ENCODE data around the gene CA6. TPM values are rescaled to one million over a fixed set of nuclear protein-coding genes. Genes with fewer than 3 reads are reported as not detected.
"Not testable (repeated sequence)": the region's sequence is repeated elsewhere in the genome, so short reads cannot be mapped to it uniquely, and the experiment has no call there.

The CA6 gene
- under 1 TPM in 1 of 2 donors, not detected in 1; 0.06 TPM for polyA plus RNA-seq

DNA sequence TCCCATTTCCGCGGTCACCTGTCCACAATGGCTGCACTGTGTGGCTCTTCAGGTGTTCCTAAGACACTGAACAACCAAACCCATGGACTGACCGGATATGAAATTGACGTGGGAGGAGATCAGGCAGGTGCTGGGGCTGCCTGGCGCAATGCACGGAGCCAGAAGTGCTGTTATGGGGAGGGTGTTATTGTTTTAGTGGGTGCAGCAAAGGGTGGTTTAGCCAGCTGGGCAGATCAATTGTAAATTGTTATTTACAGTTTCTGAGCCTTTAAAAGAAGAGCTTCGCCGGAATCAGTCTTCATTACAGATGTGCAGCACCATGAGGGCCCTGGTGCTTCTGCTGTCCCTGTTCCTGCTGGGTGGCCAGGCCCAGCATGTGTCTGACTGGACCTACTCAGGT lies at the start of gene CA6:
TSS of gene CA6 (plus strand) at position 301 of the 400 bp plus-strand sequence. CDS start at position 320, 19 bp downstream.
- H3K27ac ChIP-seq (ENCODE audit: low read depth in 2 of 2, low read length in 1 of 2), result no peak within 1 kb of the TSS

DNA sequence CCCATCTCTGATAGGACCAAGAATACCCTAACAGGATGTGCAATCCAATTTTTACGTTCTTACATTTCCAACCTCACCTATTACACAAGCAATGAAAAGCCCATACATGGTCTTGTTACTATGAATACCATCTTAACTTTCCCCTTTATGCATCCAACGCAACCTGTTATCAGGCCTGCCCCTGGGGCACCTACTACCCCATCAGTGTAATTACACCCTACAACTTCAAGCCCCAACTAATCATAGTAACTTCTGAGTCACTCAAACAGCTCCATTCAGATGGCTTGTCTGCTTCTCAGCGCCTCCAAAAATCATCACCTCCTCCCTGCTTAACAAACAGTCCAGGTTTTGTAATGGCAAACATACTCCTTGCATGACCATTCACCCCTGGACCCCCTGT lies 48.9 kb upstream of the CA6 start:
- H3K4me3 ChIP-seq (ENCODE audit: low read depth in 1 of 2, low read length in 2 of 2); H3K9me3 ChIP-seq (ENCODE audit: control insufficient read depth in 2 of 2, insufficient read depth in 1 of 2, low read depth in 1 of 2, low read length in 1 of 2); H3K27me3 ChIP-seq (ENCODE audit: control insufficient read depth in 1 of 2, insufficient read depth in 2 of 2, low read length in 2 of 2); H3K36me3 ChIP-seq (ENCODE audit: control insufficient read depth in 2 of 2, insufficient read depth in 2 of 2, low read length in 1 of 2); H3K4me1 ChIP-seq (ENCODE audit: control insufficient read depth in 2 of 2, insufficient read depth in 2 of 2, low read length in 1 of 2): not testable (repeated sequence)
- peak overlapping the region in 1 of 2 donors; percentile 51 for H3K27ac ChIP-seq (ENCODE audit: low read depth in 2 of 2, low read length in 1 of 2)
- WGBS, 2 donors, result 47 to 73% methylated on average over 3 of the region's 3 CpGs

More for the DNA sequence above, at the start of gene CA6:
- 87 to 94% methylated on average over 8 of the region's 8 CpGs for WGBS, 2 donors
- no peaks in the 10 kb centered on the region for H3K27me3 ChIP-seq (ENCODE audit: control insufficient read depth in 1 of 2, insufficient read depth in 2 of 2, low read length in 2 of 2)
- no peaks in the 10 kb centered on the region for H3K36me3 ChIP-seq (ENCODE audit: control insufficient read depth in 2 of 2, insufficient read depth in 2 of 2, low read length in 1 of 2)
- H3K4me3 ChIP-seq (ENCODE audit: low read depth in 1 of 2, low read length in 2 of 2), result no peak within 1 kb of the TSS
- peaks cover 0 to 8% of the 10 kb centered on the region in 2 donors for H3K4me1 ChIP-seq (ENCODE audit: control insufficient read depth in 2 of 2, insufficient read depth in 2 of 2, low read length in 1 of 2)
- no peaks in the 10 kb centered on the region for H3K9me3 ChIP-seq (ENCODE audit: control insufficient read depth in 2 of 2, insufficient read depth in 1 of 2, low read depth in 1 of 2, low read length in 1 of 2)

DNA sequence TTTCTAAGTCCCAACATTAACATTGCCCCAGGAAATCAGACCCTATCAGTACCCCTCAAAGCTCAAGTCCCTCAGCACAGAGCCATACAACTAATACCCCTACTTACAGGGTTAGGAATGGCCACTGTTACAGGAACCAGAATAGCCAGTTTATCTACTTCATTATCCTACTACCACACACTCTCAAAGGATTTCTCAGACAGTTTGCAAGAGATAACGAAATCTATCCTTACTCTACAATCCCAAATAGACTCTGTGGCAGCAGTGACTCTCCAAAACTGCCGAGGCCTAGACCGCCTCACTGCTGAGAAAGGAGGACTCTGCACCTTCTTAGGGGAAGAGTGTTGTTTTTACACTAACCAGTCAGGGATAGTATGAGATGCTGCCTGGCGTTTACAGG lies 48.2 kb upstream of the CA6 start:
- WGBS, 2 donors, result 64 to 71% methylated on average over 4 of the region's 4 CpGs
- not testable (repeated sequence) for H3K9me3 ChIP-seq (ENCODE audit: control insufficient read depth in 2 of 2, insufficient read depth in 1 of 2, low read depth in 1 of 2, low read length in 1 of 2); H3K27me3 ChIP-seq (ENCODE audit: control insufficient read depth in 1 of 2, insufficient read depth in 2 of 2, low read length in 2 of 2); H3K4me1 ChIP-seq (ENCODE audit: control insufficient read depth in 2 of 2, insufficient read depth in 2 of 2, low read length in 1 of 2); H3K36me3 ChIP-seq (ENCODE audit: control insufficient read depth in 2 of 2, insufficient read depth in 2 of 2, low read length in 1 of 2); H3K4me3 ChIP-seq (ENCODE audit: low read depth in 1 of 2, low read length in 2 of 2)
- peak overlapping the region in 1 of 2 donors; percentile 51 for H3K27ac ChIP-seq (ENCODE audit: low read depth in 2 of 2, low read length in 1 of 2)

DNA sequence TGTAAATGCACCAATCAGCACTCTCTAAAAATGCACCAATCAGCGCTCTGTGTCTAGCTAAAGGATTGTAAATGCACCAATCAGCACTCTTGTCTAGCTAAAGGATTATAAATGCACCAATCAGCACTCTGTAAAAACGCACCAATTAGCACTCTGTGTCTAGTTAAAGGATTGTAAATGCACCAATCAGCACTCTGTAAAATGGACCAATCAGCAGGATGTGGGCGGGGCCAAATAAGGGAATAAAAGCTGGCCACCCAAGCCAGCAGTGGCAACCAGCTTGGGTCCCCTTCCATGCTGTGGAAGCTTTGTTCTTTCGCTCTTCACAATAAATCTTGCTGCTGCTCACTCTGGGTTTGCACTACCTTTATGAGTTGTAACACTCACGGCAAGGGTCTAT lies 47.2 kb upstream of the CA6 start:
- not testable (repeated sequence) for H3K4me3 ChIP-seq (ENCODE audit: low read depth in 1 of 2, low read length in 2 of 2); H3K27me3 ChIP-seq (ENCODE audit: control insufficient read depth in 1 of 2, insufficient read depth in 2 of 2, low read length in 2 of 2); H3K36me3 ChIP-seq (ENCODE audit: control insufficient read depth in 2 of 2, insufficient read depth in 2 of 2, low read length in 1 of 2); H3K4me1 ChIP-seq (ENCODE audit: control insufficient read depth in 2 of 2, insufficient read depth in 2 of 2, low read length in 1 of 2); H3K27ac ChIP-seq (ENCODE audit: low read depth in 2 of 2, low read length in 1 of 2); H3K9me3 ChIP-seq (ENCODE audit: control insufficient read depth in 2 of 2, insufficient read depth in 1 of 2, low read depth in 1 of 2, low read length in 1 of 2)
- WGBS, 2 donors, result 93 to 94% methylated on average over 5 of the region's 5 CpGs

DNA sequence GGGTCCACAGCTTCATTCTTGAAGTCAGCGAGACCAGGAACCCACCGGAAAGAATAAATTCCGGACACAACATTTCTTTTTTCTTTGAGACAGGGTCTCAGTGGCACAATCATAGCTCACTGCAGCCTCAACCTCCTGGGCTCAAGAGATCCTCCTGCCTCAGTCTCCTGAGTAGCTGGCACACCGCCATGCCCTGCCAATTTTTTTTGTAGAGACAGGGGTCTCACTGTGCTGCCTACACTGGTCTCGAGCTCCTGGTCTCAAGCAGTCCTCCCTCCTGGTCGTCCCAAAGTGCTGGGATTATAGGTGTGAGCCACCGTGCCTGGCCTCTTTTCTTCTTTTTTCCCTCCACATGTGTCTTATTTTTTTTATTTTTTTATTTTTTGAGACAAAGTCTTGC lies 46.6 kb upstream of the CA6 start:
- no peaks in the 10 kb centered on the region for H3K9me3 ChIP-seq (ENCODE audit: control insufficient read depth in 2 of 2, insufficient read depth in 1 of 2, low read depth in 1 of 2, low read length in 1 of 2)
- 92 to 94% methylated on average over 7 of the region's 7 CpGs for WGBS, 2 donors
- H3K36me3 ChIP-seq (ENCODE audit: control insufficient read depth in 2 of 2, insufficient read depth in 2 of 2, low read length in 1 of 2), result no peaks in the 10 kb centered on the region
- no peaks in the 10 kb centered on the region for H3K27me3 ChIP-seq (ENCODE audit: control insufficient read depth in 1 of 2, insufficient read depth in 2 of 2, low read length in 2 of 2)
- no peak overlapping the region for H3K27ac ChIP-seq (ENCODE audit: low read depth in 2 of 2, low read length in 1 of 2)
- H3K4me3 ChIP-seq (ENCODE audit: low read depth in 1 of 2, low read length in 2 of 2), result no peak overlapping the region
- peaks cover 0 to 2% of the 10 kb centered on the region in 2 donors for H3K4me1 ChIP-seq (ENCODE audit: control insufficient read depth in 2 of 2, insufficient read depth in 2 of 2, low read length in 1 of 2)

DNA sequence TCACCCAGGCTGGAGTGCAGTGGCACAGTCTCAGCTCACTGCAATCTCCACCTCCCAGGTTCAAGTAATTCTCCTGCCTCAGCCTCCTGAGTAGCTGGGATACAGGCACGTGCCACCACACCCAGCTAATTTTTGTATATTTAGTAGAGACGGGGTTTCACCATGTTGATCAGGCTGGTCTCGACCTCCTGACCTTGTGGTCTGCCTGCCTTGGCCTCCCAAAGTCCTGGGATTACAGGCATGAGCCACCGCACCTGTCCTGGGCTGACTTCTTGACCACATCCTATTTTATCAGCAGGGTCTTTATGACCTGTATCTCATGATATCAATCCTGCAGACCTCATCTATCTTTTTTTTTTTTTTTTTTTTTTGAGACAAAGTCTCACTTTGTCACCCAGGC lies 45.0 kb upstream of the CA6 start:
- 81 to 89% methylated on average over 4 of the region's 4 CpGs for WGBS, 2 donors
- not testable (repeated sequence) for H3K27ac ChIP-seq (ENCODE audit: low read depth in 2 of 2, low read length in 1 of 2); H3K4me3 ChIP-seq (ENCODE audit: low read depth in 1 of 2, low read length in 2 of 2); H3K27me3 ChIP-seq (ENCODE audit: control insufficient read depth in 1 of 2, insufficient read depth in 2 of 2, low read length in 2 of 2); H3K36me3 ChIP-seq (ENCODE audit: control insufficient read depth in 2 of 2, insufficient read depth in 2 of 2, low read length in 1 of 2); H3K4me1 ChIP-seq (ENCODE audit: control insufficient read depth in 2 of 2, insufficient read depth in 2 of 2, low read length in 1 of 2); H3K9me3 ChIP-seq (ENCODE audit: control insufficient read depth in 2 of 2, insufficient read depth in 1 of 2, low read depth in 1 of 2, low read length in 1 of 2)

DNA sequence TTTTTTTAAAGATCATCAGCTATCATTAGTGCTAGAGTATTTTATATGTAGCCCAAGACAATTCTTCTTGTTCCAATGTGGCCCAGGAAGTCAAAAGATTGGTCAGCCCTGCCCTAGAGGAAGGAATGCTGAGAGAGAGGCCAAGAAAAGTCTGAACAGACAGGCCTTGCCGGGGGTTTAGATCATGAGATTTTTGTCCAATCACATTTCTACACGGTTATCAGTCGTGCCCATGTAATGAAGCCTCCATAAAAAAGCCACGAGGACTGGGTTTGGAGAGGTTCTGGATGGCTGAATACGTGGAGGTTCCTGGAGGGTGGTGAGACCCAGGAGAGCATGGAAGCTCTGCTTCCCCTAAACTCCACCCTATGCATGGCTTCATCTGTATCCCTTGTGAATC lies 42.9 kb upstream of the CA6 start:
- Histone ChIP-seq H3K36me3 (ENCODE audit: control insufficient read depth in 2 of 2, insufficient read depth in 2 of 2, low read length in 1 of 2) (no peaks in the 10 kb centered on the region), H3K27ac (ENCODE audit: low read depth in 2 of 2, low read length in 1 of 2) (peak overlapping the region; percentile 3 to 49), H3K27me3 (ENCODE audit: control insufficient read depth in 1 of 2, insufficient read depth in 2 of 2, low read length in 2 of 2) (no peaks in the 10 kb centered on the region), H3K4me3 (ENCODE audit: low read depth in 1 of 2, low read length in 2 of 2) (no peak overlapping the region), H3K9me3 (ENCODE audit: control insufficient read depth in 2 of 2, insufficient read depth in 1 of 2, low read depth in 1 of 2, low read length in 1 of 2) (no peaks in the 10 kb centered on the region), H3K4me1 (ENCODE audit: control insufficient read depth in 2 of 2, insufficient read depth in 2 of 2, low read length in 1 of 2) (peaks cover 0 to 2% of the 10 kb centered on the region in 2 donors)
- WGBS, 2 donors, result 68 to 75% methylated on average over 5 of the region's 5 CpGs

DNA sequence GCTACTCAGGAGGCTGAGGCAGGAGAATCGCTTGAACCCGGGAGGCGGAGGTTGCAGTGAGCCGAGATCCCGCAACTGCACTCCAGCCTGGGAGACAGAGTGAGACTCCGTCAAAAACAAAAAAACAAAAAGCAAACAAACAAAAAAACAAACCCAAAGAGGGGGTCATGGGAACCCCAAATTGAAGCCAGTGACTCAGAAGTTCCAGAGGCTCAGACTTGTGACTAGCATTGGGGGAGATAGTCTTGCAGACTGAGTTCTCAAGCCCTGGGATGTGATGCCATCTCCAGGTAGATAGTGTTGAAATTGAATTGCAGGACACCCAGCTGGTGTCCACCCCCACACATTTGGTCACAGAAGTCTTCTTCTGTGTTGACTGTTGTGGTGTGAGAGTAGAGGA lies 42.3 kb upstream of the CA6 start:
- 93 to 94% methylated on average over 6 of the region's 6 CpGs for WGBS, 2 donors
- peaks cover 0 to 2% of the 10 kb centered on the region in 2 donors for H3K4me1 ChIP-seq (ENCODE audit: control insufficient read depth in 2 of 2, insufficient read depth in 2 of 2, low read length in 1 of 2)
- no peaks in the 10 kb centered on the region for H3K36me3 ChIP-seq (ENCODE audit: control insufficient read depth in 2 of 2, insufficient read depth in 2 of 2, low read length in 1 of 2)
- H3K4me3 ChIP-seq (ENCODE audit: low read depth in 1 of 2, low read length in 2 of 2), result no peak overlapping the region
- H3K27me3 ChIP-seq (ENCODE audit: control insufficient read depth in 1 of 2, insufficient read depth in 2 of 2, low read length in 2 of 2), result no peaks in the 10 kb centered on the region
- H3K9me3 ChIP-seq (ENCODE audit: control insufficient read depth in 2 of 2, insufficient read depth in 1 of 2, low read depth in 1 of 2, low read length in 1 of 2), result no peaks in the 10 kb centered on the region
- H3K27ac ChIP-seq (ENCODE audit: low read depth in 2 of 2, low read length in 1 of 2), result peak overlapping the region; percentile 30 to 64

DNA sequence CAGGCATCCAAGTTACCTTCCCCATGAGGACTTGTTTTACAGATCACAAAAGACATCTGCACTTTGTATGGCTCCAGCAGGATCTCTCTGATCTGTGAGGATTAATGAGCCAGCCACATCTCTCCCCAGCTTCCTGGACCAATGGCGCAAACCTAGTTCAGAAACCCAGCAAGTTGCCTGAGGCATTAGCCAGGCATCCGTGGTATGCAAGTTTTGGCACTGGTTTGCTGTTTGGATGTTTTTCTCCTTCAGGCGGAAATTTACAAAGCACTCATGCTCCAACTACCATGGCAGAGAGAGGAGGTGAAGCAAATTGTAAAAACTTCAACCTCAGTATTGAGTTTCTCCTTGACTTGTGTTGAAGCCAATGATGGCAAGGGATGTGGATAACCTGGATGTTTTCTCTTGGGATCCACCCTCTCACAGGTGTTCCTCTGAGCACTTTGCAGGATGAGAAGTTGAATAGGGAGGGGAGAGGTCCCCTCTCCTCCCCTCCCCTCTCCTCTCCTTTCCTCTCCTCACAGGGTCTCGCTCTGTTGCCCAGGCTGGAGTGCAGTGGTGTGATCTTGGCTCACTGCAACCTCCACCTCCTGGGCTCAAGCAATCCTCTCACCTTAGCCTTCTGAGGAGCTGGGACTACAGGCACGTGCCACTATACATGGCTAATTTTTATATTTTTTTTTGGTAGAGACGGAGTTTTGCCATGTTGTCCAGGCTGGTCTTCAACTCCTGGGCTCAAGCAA lies 41.6 kb upstream of the CA6 start:
- Histone ChIP-seq H3K36me3 (ENCODE audit: control insufficient read depth in 2 of 2, insufficient read depth in 2 of 2, low read length in 1 of 2) (no peaks in the 10 kb centered on the region), H3K27me3 (ENCODE audit: control insufficient read depth in 1 of 2, insufficient read depth in 2 of 2, low read length in 2 of 2) (no peaks in the 10 kb centered on the region), H3K9me3 (ENCODE audit: control insufficient read depth in 2 of 2, insufficient read depth in 1 of 2, low read depth in 1 of 2, low read length in 1 of 2) (no peaks in the 10 kb centered on the region), H3K4me3 (ENCODE audit: low read depth in 1 of 2, low read length in 2 of 2) (no peak overlapping the region), H3K4me1 (ENCODE audit: control insufficient read depth in 2 of 2, insufficient read depth in 2 of 2, low read length in 1 of 2) (peaks cover 0 to 2% of the 10 kb centered on the region in 2 donors), H3K27ac (ENCODE audit: low read depth in 2 of 2, low read length in 1 of 2) (peak overlapping the region; percentile 30 to 64)
- 58 to 64% methylated on average over 6 of the region's 6 CpGs for WGBS, 2 donors

DNA sequence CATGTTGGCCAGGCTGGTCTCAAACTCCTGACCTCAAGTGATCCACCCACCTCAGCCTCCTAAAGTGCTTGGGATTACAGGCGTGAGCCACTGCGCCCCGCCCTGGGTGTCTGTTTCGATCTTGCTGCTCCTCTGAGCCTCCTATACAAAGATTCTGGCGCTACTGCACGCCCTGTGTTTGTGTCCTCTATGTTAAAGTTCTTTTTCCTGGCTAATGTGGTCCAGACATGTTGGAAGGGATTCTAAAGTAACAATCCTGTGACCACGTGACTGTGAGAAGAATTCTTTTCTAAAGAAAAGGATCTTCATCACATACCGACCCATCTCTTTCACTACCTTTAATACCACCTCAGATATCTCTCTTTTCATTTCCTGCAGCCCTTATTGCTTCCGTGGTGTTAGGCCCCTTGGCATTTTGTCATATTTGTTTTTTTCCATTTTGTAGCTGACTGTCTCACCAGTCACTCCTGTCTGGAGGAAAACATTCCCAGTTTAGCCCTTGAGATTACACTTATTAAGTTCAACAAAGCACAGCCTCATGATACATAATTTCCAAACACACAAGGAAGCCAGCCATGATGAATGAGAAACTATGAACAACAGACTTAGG lies 40.0 kb upstream of the CA6 start:
- WGBS, 2 donors, result 42 to 62% methylated on average over 9 of the region's 9 CpGs
- Histone ChIP-seq H3K27me3 (ENCODE audit: control insufficient read depth in 1 of 2, insufficient read depth in 2 of 2, low read length in 2 of 2) (no peaks in the 10 kb centered on the region), H3K4me1 (ENCODE audit: control insufficient read depth in 2 of 2, insufficient read depth in 2 of 2, low read length in 1 of 2) (peaks cover 0 to 2% of the 10 kb centered on the region in 2 donors), H3K9me3 (ENCODE audit: control insufficient read depth in 2 of 2, insufficient read depth in 1 of 2, low read depth in 1 of 2, low read length in 1 of 2) (no peaks in the 10 kb centered on the region), H3K4me3 (ENCODE audit: low read depth in 1 of 2, low read length in 2 of 2) (no peak overlapping the region), H3K27ac (ENCODE audit: low read depth in 2 of 2, low read length in 1 of 2) (peak overlapping the region; percentile 36 to 54), H3K36me3 (ENCODE audit: control insufficient read depth in 2 of 2, insufficient read depth in 2 of 2, low read length in 1 of 2) (no peaks in the 10 kb centered on the region)
